H9 (cell line): ENCODE data around the gene FLNA. TPM values are rescaled to one million over a fixed set of nuclear protein-coding genes. Genes with fewer than 3 reads are reported as not detected.

Experiments
- DNase-seq: peaks from one replicate; pipeline ENCODE4 v3.0.0-alpha.2; 2017
- H2AFZ ChIP-seq: one replicate; pipeline ENCODE4 v1.6.1; 2013; ENCODE audit warnings: mild to moderate bottlenecking, low read length, control low read depth, moderate library complexity
- H2AK5ac ChIP-seq: 2 replicates; pipeline ENCODE4 v1.6.1; 2013; ENCODE audit warnings: low read length, control low read depth, mixed read lengths; ENCODE audit not compliant: insufficient read length
- H2BK120ac ChIP-seq: one replicate; pipeline ENCODE4 v1.6.1; 2013; ENCODE audit warnings: low read depth, mild to moderate bottlenecking, low read length, control low read depth, inconsistent platforms; ENCODE audit not compliant: poor library complexity, severe bottlenecking
- H2BK12ac ChIP-seq: 2 replicates; pipeline ENCODE4 v1.6.1; 2013; ENCODE audit warnings: low read length, control low read depth, mixed read lengths, low read depth; ENCODE audit not compliant: insufficient read length
- H2BK15ac ChIP-seq: 2 replicates; pipeline ENCODE4 v1.6.1; 2013; ENCODE audit warnings: low read depth, low read length, control low read depth
- H2BK20ac ChIP-seq: one replicate; pipeline ENCODE4 v1.6.1; 2013; ENCODE audit warnings: low read depth, mild to moderate bottlenecking, low read length, control low read depth, inconsistent platforms; ENCODE audit not compliant: poor library complexity, severe bottlenecking
- H2BK5ac ChIP-seq: 2 replicates; pipeline ENCODE4 v1.6.1; 2013; ENCODE audit warnings: low read length, control low read depth, mixed read lengths; ENCODE audit not compliant: insufficient read length
- H3K14ac ChIP-seq: 2 replicates; pipeline ENCODE4 v1.6.1; 2013; ENCODE audit warnings: low read length, control low read depth; ENCODE audit not compliant: insufficient read depth
- H3K18ac ChIP-seq: 2 replicates; pipeline ENCODE4 v1.6.1; 2013; ENCODE audit warnings: low read depth, mild to moderate bottlenecking, mixed read lengths, low read length, control low read depth; ENCODE audit not compliant: insufficient read length
- H3K23ac ChIP-seq: 2 replicates; pipeline ENCODE4 v1.6.1; 2013; ENCODE audit warnings: low read length, control low read depth, mixed read lengths, low read depth; ENCODE audit not compliant: insufficient read length
- H3K23me2 ChIP-seq: 2 replicates; pipeline ENCODE4 v1.6.1; 2013; ENCODE audit warnings: low read depth, mild to moderate bottlenecking, mixed read lengths, low read length, control low read depth; ENCODE audit not compliant: insufficient read length, poor library complexity, severe bottlenecking
- H3K27ac ChIP-seq: 2 replicates; pipeline ENCODE4 v1.5.1; 2013; ENCODE audit warnings: low read length, control low read depth, mixed read lengths, low read depth; ENCODE audit not compliant: insufficient read length
- H3K27me3 ChIP-seq: 2 replicates; pipeline ENCODE4 v1.6.1; 2013; ENCODE audit warnings: low read length, control low read depth, inconsistent platforms; ENCODE audit not compliant: insufficient read depth
- H3K4ac ChIP-seq: 2 replicates; pipeline ENCODE4 v1.6.1; 2013; ENCODE audit warnings: low read depth, mild to moderate bottlenecking, control low read depth, inconsistent platforms, low read length, moderate library complexity
- H3K4me1 ChIP-seq: 2 replicates; pipeline ENCODE4 v1.6.1; 2013; ENCODE audit warnings: low read length, control low read depth, inconsistent platforms; ENCODE audit not compliant: insufficient read depth
- H3K4me2 ChIP-seq: 2 replicates; pipeline ENCODE4 v1.6.1; 2013; ENCODE audit warnings: low read length, control low read depth, mixed read lengths; ENCODE audit not compliant: insufficient read length, insufficient read depth
- H3K56ac ChIP-seq: 2 replicates; pipeline ENCODE4 v1.6.1; 2013; ENCODE audit warnings: low read depth, mild to moderate bottlenecking, mixed read lengths, low read length, control low read depth; ENCODE audit not compliant: insufficient read length
- H3K79me1 ChIP-seq: 2 replicates; pipeline ENCODE4 v1.6.1; 2013; ENCODE audit warnings: low read depth, mild to moderate bottlenecking, moderate library complexity, low read length, control low read depth, inconsistent platforms; ENCODE audit not compliant: insufficient read depth, poor library complexity, severe bottlenecking
- H3K79me2 ChIP-seq: 2 replicates; pipeline ENCODE4 v1.6.1; 2013; ENCODE audit warnings: low read length, control low read depth, inconsistent platforms; ENCODE audit not compliant: insufficient read depth
- H3K9ac ChIP-seq: 2 replicates; pipeline ENCODE4 v1.6.1; 2013; ENCODE audit warnings: low read length, control low read depth, mixed read lengths; ENCODE audit not compliant: insufficient read length; ENCODE audit errors: extremely low read depth
- H3K9me3 ChIP-seq: one replicate; pipeline ENCODE4 v1.6.1; 2013; ENCODE audit warnings: low read depth, low read length, inconsistent platforms; ENCODE audit not compliant: control insufficient read depth
- H3T11ph ChIP-seq: one replicate; pipeline ENCODE4 v1.6.1; 2013; ENCODE audit warnings: mild to moderate bottlenecking, low read length, control low read depth, inconsistent platforms
- H4K20me1 ChIP-seq: one replicate; pipeline ENCODE4 v1.6.1; 2013; ENCODE audit not compliant: control insufficient read depth, insufficient read length, insufficient read depth
- H4K5ac ChIP-seq: 2 replicates; pipeline ENCODE4 v1.6.1; 2013; ENCODE audit warnings: low read depth, mild to moderate bottlenecking, mixed read lengths, low read length, control low read depth; ENCODE audit not compliant: insufficient read length
- H4K8ac ChIP-seq: replicated peaks from 2 replicates; pipeline ENCODE4 v1.6.1; 2013; ENCODE audit warnings: low read length, control low read depth, mixed read lengths, low read depth; ENCODE audit not compliant: insufficient read length
- H4K91ac ChIP-seq: 2 replicates; pipeline ENCODE4 v1.6.1; 2013; ENCODE audit warnings: low read depth, mild to moderate bottlenecking, moderate library complexity, mixed read lengths, low read length, control low read depth; ENCODE audit not compliant: insufficient read length
- H3K27ac Mint-ChIP-seq, 3 experiments: 2 replicates in 2 of 3; 3 replicates in 1 of 3; pipeline ENCODE4 v1.8.0; 2020 to 2021; ENCODE audit warnings: mixed read lengths in 3 of 3, mild to moderate bottlenecking in 1 of 3, moderate library complexity in 1 of 3
- H3K27me3 Mint-ChIP-seq: 2 replicates; pipeline ENCODE4 v1.8.0; 2021; ENCODE audit warnings: low read depth, mild to moderate bottlenecking, moderate library complexity, mixed read lengths
- H3K36me3 Mint-ChIP-seq, 3 experiments: 2 replicates in 2 of 3; 3 replicates in 1 of 3; pipeline ENCODE4 v1.8.0; 2020 to 2021; ENCODE audit warnings: low read depth in 3 of 3, mixed read lengths in 3 of 3; ENCODE audit not compliant: insufficient read depth in 1 of 3
- H3K4me1 Mint-ChIP-seq, 2 experiments: 2 replicates each; pipeline ENCODE4 v1.8.0; 2020; ENCODE audit warnings: mixed read lengths in 2 of 2
- H3K4me3 Mint-ChIP-seq, 2 experiments: 2 replicates in 1 of 2; 3 replicates in 1 of 2; pipeline ENCODE4 v1.8.0; 2020 to 2021; ENCODE audit warnings: mild to moderate bottlenecking in 2 of 2, mixed read lengths in 2 of 2, moderate library complexity in 1 of 2
- H3K9me3 Mint-ChIP-seq, 2 experiments: 2 replicates in 1 of 2; 3 replicates in 1 of 2; pipeline ENCODE4 v1.8.0; 2020; ENCODE audit warnings: mild to moderate bottlenecking in 2 of 2, mixed read lengths in 2 of 2, moderate library complexity in 1 of 2
- CTCF ChIP-seq: fragments of 200-600 bp; sonication (generic); conservative IDR thresholded peaks from 3 replicates; pipeline ENCODE4 v1.8.0; 2021; ENCODE audit warnings: antibody characterized with exemption, mild to moderate bottlenecking
- WGBS: extraction: QIAGEN DNeasy Blood & Tissue Kit; methylation state at CpG from one replicate; pipeline ENCODE4 v1.1.7; 2013; ENCODE audit warnings: missing lambda C conversion rate, low lambda C conversion rate, mixed read lengths; ENCODE audit not compliant: insufficient read length; ENCODE audit errors: extremely low coverage; 5-methylcytosine and 5-hydroxymethylcytosine counted together
- total RNA-seq: library from RNA; stranded (reverse); gene quantifications from 2 replicates; pipeline ENCODE4 v1.2.1, GENCODE V29; 2021

The FLNA gene
- total RNA-seq, 1 experiment from 2014 or later = 957 TPM

- Histone ChIP-seq H3K4me2 (no peak overlapping the region), H2BK120ac (no peak overlapping the region), H3K9ac (no peak overlapping the region), H4K8ac (no peak overlapping the region), H4K20me1 (peaks cover 2% of the 10 kb centered on the region), H3K18ac (no peak overlapping the region), H2BK15ac (no peak overlapping the region), H3K14ac (no peak overlapping the region), H3K56ac (no peak overlapping the region), H3K79me1 (no peaks in the 10 kb centered on the region), H3K27me3 (no peaks in the 10 kb centered on the region), H3K27ac (no peak overlapping the region), H3K23me2 (peaks cover 3% of the 10 kb centered on the region), H2AK5ac (no peak overlapping the region), H4K91ac (no peak overlapping the region), H3K79me2 (no peaks in the 10 kb centered on the region), H3K4ac (no peak overlapping the region), H3K4me1 (no peaks in the 10 kb centered on the region), H3T11ph (no peak overlapping the region), H2BK5ac (no peak overlapping the region), H2BK12ac (no peak overlapping the region), H3K23ac (no peak overlapping the region), H2AFZ (no peak overlapping the region), H4K5ac (no peak overlapping the region), H2BK20ac (no peak overlapping the region), H3K9me3 (peaks cover 24% of the 10 kb centered on the region)
- no peak overlapping the region for H3K27ac Mint-ChIP-seq
- peaks cover 49 to 73% of the 10 kb centered on the region in 2 experiments for H3K9me3 Mint-ChIP-seq
- H3K36me3 Mint-ChIP-seq = peaks cover 42 to 89% (median 86%) of the 10 kb centered on the region in 3 experiments
- peaks cover 5% of the 10 kb centered on the region for H3K27me3 Mint-ChIP-seq
- TF ChIP-seq CTCF = no peak
- WGBS = no CpG with 5 or more reads among the region's 30 CpGs
- H3K4me1 Mint-ChIP-seq = no peaks in the 10 kb centered on the region
- no peak for DNase-seq
- no peak overlapping the region for H3K4me3 Mint-ChIP-seq
Observed at GRCh38 chrX:154362085-154362742, 12.2 kb downstream of the FLNA start.
